SU-DHL-6 (cell line): ENCODE measurements around the gene ALPI.

ENCODE experiments used
- H2AFZ ChIP-seq: fragments of 200-600 bp; sonication (generic); 2 replicates; pipeline ENCODE4 v1.6.1; 2014; ENCODE audit warnings: low read depth, mild to moderate bottlenecking, moderate library complexity, mixed read lengths, antibody characterized with exemption, low read length; ENCODE audit not compliant: severe bottlenecking
- H3F3A ChIP-seq: fragments of 200-600 bp; shearing (Covaris generic); 2 replicates; pipeline ENCODE4 v1.6.0; 2016; ENCODE audit warnings: antibody characterized with exemption, mild to moderate bottlenecking; ENCODE audit not compliant: insufficient read depth
- H3K27ac ChIP-seq: fragments of 200-600 bp; sonication (generic); 2 replicates; pipeline ENCODE4 v1.5.1; 2016; ENCODE audit warnings: low read depth, mild to moderate bottlenecking, low read length, moderate library complexity, mixed read lengths
- H3K27me3 ChIP-seq: fragments of 200-600 bp; sonication (generic), shearing (Covaris generic); 2 replicates; pipeline ENCODE4 v1.6.0; 2014; ENCODE audit warnings: mild to moderate bottlenecking, low read length
- H3K36me3 ChIP-seq: fragments of 200-600 bp; sonication (generic); 2 replicates; pipeline ENCODE4 v1.6.1; 2014; ENCODE audit warnings: mild to moderate bottlenecking, low read length, mixed read lengths
- H3K4me2 ChIP-seq: fragments of 300-600, 200-600 bp; shearing (Covaris generic), sonication (generic); 2 replicates; pipeline ENCODE4 v1.6.0; 2014; ENCODE audit warnings: low read length, low read depth, mild to moderate bottlenecking; ENCODE audit not compliant: poor library complexity, severe bottlenecking
- H3K4me3 ChIP-seq: fragments of 200-600 bp; sonication (generic); 2 replicates; pipeline ENCODE4 v1.5.1; 2014; ENCODE audit warnings: antibody characterized with exemption, low read length, mild to moderate bottlenecking, mixed read lengths; ENCODE audit not compliant: insufficient read depth, poor library complexity, severe bottlenecking
- H3K79me2 ChIP-seq: fragments of 200-600 bp; sonication (generic); 2 replicates; pipeline ENCODE4 v1.6.1; 2014; ENCODE audit warnings: mild to moderate bottlenecking, low read length, moderate library complexity; ENCODE audit not compliant: insufficient read depth
- H3K9ac ChIP-seq: fragments of 200-600 bp; sonication (generic); 2 replicates; pipeline ENCODE4 v1.7.0; 2014; ENCODE audit warnings: mild to moderate bottlenecking, low read length
- H3K9me2 ChIP-seq: fragments of 200-600 bp; sonication (generic); replicated peaks from 2 replicates; pipeline ENCODE4 v1.6.1; 2014; ENCODE audit warnings: low read length; ENCODE audit not compliant: insufficient read depth
- H3K9me3 ChIP-seq: fragments of 200-600 bp; sonication (generic); 2 replicates; pipeline ENCODE4 v1.6.1; 2014; ENCODE audit warnings: low read length, mixed read lengths; ENCODE audit not compliant: insufficient read depth
- H4K20me1 ChIP-seq: fragments of 200-600 bp; sonication (generic); 2 replicates; pipeline ENCODE4 v1.6.1; 2014; ENCODE audit warnings: low read depth, mild to moderate bottlenecking, antibody characterized with exemption, low read length, moderate library complexity, mixed read lengths
- CTCF ChIP-seq: fragments of 200-600 bp; sonication (generic); IDR thresholded peaks from one replicate; pipeline ENCODE4 v1.5.1; 2017; ENCODE audit warnings: antibody characterized with exemption, mild to moderate bottlenecking, low read length, moderate library complexity; ENCODE audit not compliant: insufficient read depth, poor library complexity, severe bottlenecking
- EZH2phosphoT487 ChIP-seq: fragments of 200-600 bp; sonication (generic), shearing (Covaris generic); conservative IDR thresholded peaks from 2 replicates; pipeline ENCODE4 v1.6.1; 2018; ENCODE audit warnings: mild to moderate bottlenecking, antibody characterized with exemption, low read length, moderate library complexity, mixed read lengths

ALPI gene

DNA sequence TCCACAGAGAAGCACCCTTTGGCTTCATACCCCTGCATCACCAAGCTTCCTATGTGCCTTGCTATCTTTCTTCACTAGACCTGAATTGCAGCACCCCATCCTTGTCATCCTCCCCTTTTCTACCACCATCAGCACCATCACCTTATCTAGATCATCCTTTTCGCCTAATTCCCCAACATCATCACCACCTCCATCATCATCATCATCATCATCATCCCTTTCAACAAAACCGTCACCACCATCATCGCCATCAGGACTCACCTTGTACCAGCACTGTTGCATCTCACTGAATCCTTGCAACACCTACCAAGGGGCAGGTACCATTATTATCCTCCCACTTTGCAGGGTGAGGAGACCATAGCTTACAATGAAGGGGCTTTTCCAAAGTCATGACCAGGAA is 42.5 kb downstream of the ALPI start:
- H3K36me3 ChIP-seq: no peaks in the 10 kb centered on the region
- no peaks in the 10 kb centered on the region for H3F3A ChIP-seq
- H3K4me2 ChIP-seq: no peak overlapping the region
- H3K9me3 ChIP-seq: no peaks in the 10 kb centered on the region
- H3K9ac ChIP-seq: no peak overlapping the region
- H3K4me3 ChIP-seq: no peak overlapping the region
- H2AFZ ChIP-seq: no peak overlapping the region
- H3K9me2 ChIP-seq: no peaks in the 10 kb centered on the region
- no peak overlapping the region for H3K27ac ChIP-seq
- no peaks in the 10 kb centered on the region for H3K79me2 ChIP-seq
- no peaks in the 10 kb centered on the region for H4K20me1 ChIP-seq
- no peaks in the 10 kb centered on the region for H3K27me3 ChIP-seq
- TF ChIP-seq EZH2phosphoT487: no peak
- no peak for TF ChIP-seq CTCF

- Histone ChIP-seq H3K27ac (no peak overlapping the region), H3K27me3 (no peaks in the 10 kb centered on the region), H3K9ac (no peak overlapping the region), H3K9me3 (no peaks in the 10 kb centered on the region), H4K20me1 (no peaks in the 10 kb centered on the region), H2AFZ (no peak overlapping the region), H3F3A (no peaks in the 10 kb centered on the region), H3K4me3 (no peak overlapping the region), H3K9me2 (no peaks in the 10 kb centered on the region), H3K79me2 (no peaks in the 10 kb centered on the region), H3K4me2 (no peak overlapping the region), H3K36me3 (no peaks in the 10 kb centered on the region)
- TF ChIP-seq EZH2phosphoT487: no peak
- TF ChIP-seq CTCF: no peak
Measured at GRCh38 chr2:232501331-232501771, 45.4 kb downstream of the ALPI start.

GRCh38 chr2:232501794-232502390 is 45.9 kb downstream of the ALPI start:
- Histone ChIP-seq H3K4me2 (no peak overlapping the region), H3K27me3 (no peaks in the 10 kb centered on the region), H3F3A (no peaks in the 10 kb centered on the region), H3K9me3 (no peaks in the 10 kb centered on the region), H3K27ac (no peak overlapping the region), H4K20me1 (no peaks in the 10 kb centered on the region), H3K9ac (no peak overlapping the region), H3K36me3 (no peaks in the 10 kb centered on the region), H2AFZ (no peak overlapping the region), H3K9me2 (no peaks in the 10 kb centered on the region), H3K4me3 (no peak overlapping the region), H3K79me2 (no peaks in the 10 kb centered on the region)
- TF ChIP-seq EZH2phosphoT487 (no peak), CTCF (no peak)
